Left colon (tissue), 2 donors: Measurements from ENCODE around the gene UBR7. TPM values are rescaled to one million over a fixed set of nuclear protein-coding genes. Genes with fewer than 3 reads are reported as not detected.

Source experiments
- ATAC-seq: fragments of 200-7000 bp; cut with Tn5 transposase; one replicate; pipeline ENCODE4 v1.9.1; 2020; ENCODE audit warnings: mild to moderate bottlenecking, moderate library complexity
- DNase-seq, 2 donors: peaks; one replicate each; pipeline ENCODE4 v3.0.0-alpha.2; 2020
- intact Hi-C, 2 donors: fragments of 100-400 bp; cut with DNase I in 1 of 2; cut with micrococcal nuclease in 1 of 2; formaldehyde crosslinking; loops; one replicate each; pipeline versions ENCODE4 v1.11.2 to v1.14.0; 2022; cut with DNase I, micrococcal nuclease
- total RNA-seq, 2 donors: library from RNA; stranded (reverse); fragmentation: NEBNext Ultra II Directional; extraction: Animal tissue kit (Norgen Biotek cat#: 25700); gene quantifications; one replicate each; pipeline ENCODE4 v1.2.1, GENCODE V29; 2021
- donor health status: DM: no; HTN: no; CAD: no.
- donor health status: DM: yes; HTN: yes; CAD: no.

UBR7 gene
- total RNA-seq, 2 donors from 2014 or later, result 22.9 to 24.0 TPM

DNA sequence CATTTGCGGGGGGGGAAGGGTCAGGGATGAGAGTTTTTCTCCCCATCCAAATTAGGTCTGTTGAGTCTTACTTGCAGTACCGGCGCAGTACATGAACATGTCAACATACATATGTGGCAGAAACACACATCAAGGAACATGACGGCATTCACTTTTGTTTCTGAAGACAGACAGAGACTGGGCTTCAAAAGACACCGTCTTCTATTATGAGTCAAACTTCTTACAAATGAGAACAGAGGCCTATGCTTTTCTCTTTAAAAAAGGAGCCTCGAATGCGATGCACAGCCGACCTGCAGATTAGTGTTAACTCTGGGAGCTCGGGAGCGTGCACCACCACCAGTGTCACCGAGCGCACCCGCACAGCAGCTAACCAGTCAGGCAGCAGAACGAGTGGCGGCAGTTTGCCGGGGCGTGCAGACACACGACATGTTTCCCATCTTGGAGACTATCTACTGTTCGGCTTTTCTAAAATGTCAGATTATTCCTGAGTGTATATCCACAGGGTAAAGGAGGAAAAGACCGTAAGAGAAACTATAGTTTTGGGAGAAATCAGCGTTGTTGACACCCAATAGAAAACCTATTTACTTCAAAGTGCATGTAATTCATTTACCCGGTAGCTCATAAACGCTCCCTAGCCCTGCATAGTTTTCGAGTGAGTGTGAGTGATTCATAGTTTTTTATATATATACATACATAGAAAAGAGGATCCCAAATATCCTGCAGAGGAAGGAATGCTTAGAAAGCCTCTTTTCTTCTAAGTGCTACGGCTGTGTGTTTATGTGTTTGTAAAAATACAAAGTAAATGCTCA is 33.0 kb downstream of the UBR7 start:
- peak; percentile 51 for ATAC-seq
- intact Hi-C loops, result no loop called here
- DNase-seq, result no peak

GRCh38 chr14:93240678-93241000 is 33.6 kb downstream of the UBR7 start:
- DNase-seq, result no peak
- ATAC-seq, result no peak
- intact Hi-C loops, result no loop called here

- DNase-seq, result no peak
Observed at GRCh38 chr14:93245764-93246420, 38.8 kb downstream of the UBR7 start.

DNA sequence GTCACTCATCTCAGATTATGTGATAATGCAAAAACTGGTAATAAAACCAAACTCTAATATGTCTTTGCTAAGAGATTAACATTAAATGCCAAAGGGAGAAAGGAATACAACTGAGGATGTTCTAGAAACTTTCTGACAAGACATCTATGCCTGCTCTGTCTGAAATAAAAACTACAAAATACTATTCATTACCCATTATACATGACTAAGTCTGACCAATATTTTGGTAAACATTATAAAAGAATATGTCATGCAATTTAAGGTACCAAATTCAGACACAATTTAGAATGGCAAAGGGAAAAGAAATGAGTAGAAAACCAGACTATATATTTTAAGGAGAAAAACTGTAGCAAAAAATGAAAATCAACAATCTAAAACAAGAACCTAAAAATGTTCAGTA is 39.5 kb downstream of the UBR7 start:
- intact Hi-C loops, result no loop called here
- no peak for DNase-seq
- no peak for ATAC-seq

More at GRCh38 chr14:93245764-93246420, 38.8 kb downstream of the UBR7 start:
- ATAC-seq, result no peak
- intact Hi-C loops, result no loop called here

DNA sequence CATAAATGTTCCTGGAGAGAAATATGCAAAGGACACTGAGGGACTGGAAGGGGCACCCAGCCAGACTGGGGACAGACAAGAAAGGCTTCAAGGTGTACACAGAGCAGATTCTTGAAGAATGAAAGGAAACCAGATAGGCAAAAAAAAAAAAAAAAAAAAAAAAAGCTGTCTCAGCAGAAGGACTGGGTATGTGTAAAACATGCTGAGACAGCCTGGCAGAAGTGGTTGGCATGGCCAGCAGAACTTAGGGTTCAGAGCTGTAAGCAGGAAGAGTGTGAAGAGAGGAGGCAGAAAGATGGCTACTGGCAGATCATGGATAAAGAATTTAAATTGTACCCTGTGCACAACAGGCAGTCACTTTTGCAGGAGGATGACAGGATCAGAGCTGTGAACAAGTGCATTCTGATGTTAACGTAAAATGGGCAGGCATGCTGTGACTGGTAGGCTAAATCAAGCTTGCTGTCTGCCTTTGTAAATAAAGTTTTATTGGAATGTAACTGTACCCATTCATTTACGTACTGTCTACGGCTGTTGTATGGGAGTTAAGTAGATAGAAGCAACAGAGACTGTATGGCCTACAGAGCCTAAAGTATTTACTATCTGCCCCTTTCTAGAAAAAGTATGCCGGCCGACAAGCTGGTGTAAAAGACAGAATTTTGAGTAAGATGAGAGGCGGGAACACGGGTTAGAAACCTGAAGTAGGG is 42.2 kb downstream of the UBR7 start:
- intact Hi-C loops, result no loop called here
- ATAC-seq (no peak), DNase-seq (no peak)

DNA sequence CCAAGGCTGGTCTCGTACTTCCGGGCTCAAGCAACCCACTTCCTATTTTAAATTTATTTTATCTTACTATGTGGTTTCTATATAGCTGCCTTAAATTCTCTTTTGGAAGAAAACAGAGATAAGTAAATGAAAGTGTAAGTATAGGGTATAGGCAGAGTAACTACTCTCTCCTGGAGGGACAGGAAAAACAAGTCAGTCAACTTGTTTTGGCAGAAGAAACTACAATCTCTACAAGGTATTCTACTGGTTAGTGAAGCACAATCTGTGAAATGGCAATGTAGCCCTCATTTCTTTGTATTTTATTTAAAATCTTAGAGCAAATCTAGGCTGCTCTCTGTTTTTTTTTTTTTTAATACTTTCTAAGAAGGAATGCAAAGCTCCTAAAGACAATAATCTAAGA is 55.4 kb downstream of the UBR7 start:
- DNase-seq (no peak), ATAC-seq (no peak)
- intact Hi-C loops, result no loop called here

- ATAC-seq, result no peak
- intact Hi-C loops, result no loop called here
Observed at GRCh38 chr14:93263416-93263815, 56.4 kb downstream of the UBR7 start.

GRCh38 chr14:93266127-93266526 is 59.1 kb downstream of the UBR7 start:
- ATAC-seq (no peak), DNase-seq (no peak)
- intact Hi-C loops, result no loop called here

More at GRCh38 chr14:93263416-93263815, 56.4 kb downstream of the UBR7 start:
- DNase-seq, result no peak

GRCh38 chr14:93267149-93267711 is 60.2 kb downstream of the UBR7 start:
- intact Hi-C loops, result no loop called here
- DNase-seq, result no peak
- no peak for ATAC-seq

GRCh38 chr14:93268406-93268805 is 61.4 kb downstream of the UBR7 start:
- DNase-seq (no peak), ATAC-seq (no peak)
- intact Hi-C loops, result no loop called here

DNA sequence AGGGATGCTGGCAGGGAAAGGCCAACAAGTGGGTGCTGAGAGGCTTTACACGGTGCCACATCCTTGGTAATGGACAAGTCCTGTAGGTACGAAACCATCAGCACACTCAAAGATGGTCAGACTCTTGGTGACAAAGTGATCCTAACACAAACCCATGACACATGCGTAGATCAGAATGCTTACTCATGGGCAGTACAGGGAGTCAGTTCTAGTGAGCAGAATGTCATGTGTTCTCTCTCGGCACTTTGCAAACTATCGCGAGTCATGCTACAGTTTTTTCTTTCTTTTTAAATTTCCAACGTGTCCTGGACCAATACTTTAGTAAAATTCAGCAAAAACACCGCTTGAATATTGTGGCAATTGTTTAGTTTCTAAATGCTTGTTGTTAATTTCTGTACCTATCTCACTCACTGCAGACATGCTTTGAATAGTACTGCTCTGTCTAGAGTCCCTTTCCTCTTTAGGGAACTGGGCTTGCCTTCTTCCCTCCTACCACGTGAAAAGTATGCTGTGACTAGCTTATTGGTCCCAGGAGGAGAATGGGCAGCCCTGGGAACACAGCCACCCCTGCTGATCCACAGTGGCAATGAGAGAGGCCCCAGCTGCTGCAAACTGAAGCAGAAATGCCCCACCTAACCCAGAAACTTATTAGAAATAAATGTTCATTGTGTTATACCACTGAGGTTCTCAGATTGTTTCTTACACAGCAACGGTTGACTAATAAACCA is 62.4 kb downstream of the UBR7 start:
- ATAC-seq, result no peak
- no peak for DNase-seq
- intact Hi-C loops, result no loop called here

GRCh38 chr14:93271111-93271510 is 64.1 kb downstream of the UBR7 start:
- intact Hi-C loops, result no loop called here
- ATAC-seq (no peak), DNase-seq (no peak)

- intact Hi-C loops, result no loop called here
- no peak for ATAC-seq
Observed at GRCh38 chr14:93274055-93274806, 67.2 kb downstream of the UBR7 start.

GRCh38 chr14:93276031-93276716 is 69.1 kb downstream of the UBR7 start:
- ATAC-seq (no peak), DNase-seq (no peak)
- intact Hi-C loops, result no loop called here

More at GRCh38 chr14:93274055-93274806, 67.2 kb downstream of the UBR7 start:
- DNase-seq, result no peak
